GM19099 (cell line): ENCODE results near the gene PRKCA.

Source experiments
- POLR2A ChIP-seq: IDR thresholded peaks from 3 replicates; pipeline ENCODE4 v1.6.1; 2011; ENCODE audit warnings: low read depth; ENCODE audit not compliant: insufficient read length; ENCODE audit errors: extremely low read depth

The PRKCA gene

GRCh38 chr17:66354981-66355380, 52.6 kb downstream of the PRKCA start:
- TF ChIP-seq POLR2A: no peak

- no peak for TF ChIP-seq POLR2A
Measured at GRCh38 chr17:66355510-66355909, 53.1 kb downstream of the PRKCA start.

- TF ChIP-seq POLR2A: no peak
Measured at GRCh38 chr17:66357037-66357436, 54.6 kb downstream of the PRKCA start.

- TF ChIP-seq POLR2A: no peak
Measured at GRCh38 chr17:66359351-66359750, 56.9 kb downstream of the PRKCA start.

- TF ChIP-seq POLR2A: no peak
Measured at GRCh38 chr17:66364508-66364907, 62.1 kb downstream of the PRKCA start.

GRCh38 chr17:66364990-66365490, 62.6 kb downstream of the PRKCA start:
- TF ChIP-seq POLR2A: no peak

GRCh38 chr17:66365903-66366302, 63.5 kb downstream of the PRKCA start:
- no peak for TF ChIP-seq POLR2A

GRCh38 chr17:66367107-66367506, 64.7 kb downstream of the PRKCA start:
- TF ChIP-seq POLR2A: no peak

GRCh38 chr17:66369830-66370229, 67.4 kb downstream of the PRKCA start:
- TF ChIP-seq POLR2A: no peak

- no peak for TF ChIP-seq POLR2A
Measured at GRCh38 chr17:66371561-66371960, 69.1 kb downstream of the PRKCA start.

GRCh38 chr17:66372182-66372581, 69.8 kb downstream of the PRKCA start:
- no peak for TF ChIP-seq POLR2A

- no peak for TF ChIP-seq POLR2A
Measured at GRCh38 chr17:66373079-66373478, 70.7 kb downstream of the PRKCA start.

- TF ChIP-seq POLR2A: no peak
Measured at GRCh38 chr17:66373944-66374817, 71.8 kb downstream of the PRKCA start.

GRCh38 chr17:66375121-66375520, 72.7 kb downstream of the PRKCA start:
- no peak for TF ChIP-seq POLR2A

- no peak for TF ChIP-seq POLR2A
Measured at GRCh38 chr17:66378296-66378695, 75.9 kb downstream of the PRKCA start.

GRCh38 chr17:66379544-66379943, 77.1 kb downstream of the PRKCA start:
- no peak for TF ChIP-seq POLR2A
